Measurements from ENCODE around the gene RHNO1.
"Not testable (repeated sequence)": the region's sequence is repeated elsewhere in the genome, so short reads cannot be mapped to it uniquely, and the experiment has no call there.

RHNO1 gene

DNA sequence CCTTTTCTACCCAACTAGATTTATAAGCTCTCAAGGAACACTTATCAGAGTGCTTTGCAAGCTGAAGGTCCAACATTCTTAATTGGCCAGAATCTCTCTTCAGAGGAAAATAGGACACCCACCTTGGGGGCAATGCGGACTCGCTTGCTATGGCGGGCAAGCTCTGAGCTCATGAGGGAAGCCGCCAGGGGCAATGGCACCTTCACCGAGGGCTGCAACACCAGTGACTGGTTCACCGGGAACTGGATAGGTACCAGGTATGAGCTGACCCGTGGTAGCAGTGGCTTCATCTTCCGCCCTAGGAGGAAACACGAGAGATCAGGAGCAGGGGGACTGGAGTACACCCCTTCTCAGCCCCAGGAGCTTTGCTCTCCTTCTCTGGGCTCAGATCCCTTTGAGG is 12.8 kb upstream of the RHNO1 start:
- H3K9ac ChIP-seq (ENCODE audit: low read depth, low read length) = no peak overlapping the region
- H3K9me3 ChIP-seq (ENCODE audit: insufficient read depth, low read length, severe bottlenecking) = no peaks in the 10 kb centered on the region
- H3K27ac ChIP-seq (ENCODE audit: low read length) = no peak overlapping the region
- H2AFZ ChIP-seq (ENCODE audit: low read depth, low read length) = no peak overlapping the region
- peaks cover 23% of the 10 kb centered on the region for H4K20me1 ChIP-seq (ENCODE audit: insufficient read depth, low read length)
- ATAC-seq (ENCODE audit: insufficient read depth, low read depth) = no peak
- peaks cover 4% of the 10 kb centered on the region for H3K79me2 ChIP-seq (ENCODE audit: insufficient read depth, low read length)
- no peaks in the 10 kb centered on the region for H3K27me3 ChIP-seq (ENCODE audit: insufficient read depth, low read length, poor library complexity)
- TF ChIP-seq EZH2 (IDR thresholded peaks at IDR 0.05; ENCODE audit: borderline replicate concordance, low read depth, low read length, severe bottlenecking) = no peak
- TF ChIP-seq, protein P1, sequence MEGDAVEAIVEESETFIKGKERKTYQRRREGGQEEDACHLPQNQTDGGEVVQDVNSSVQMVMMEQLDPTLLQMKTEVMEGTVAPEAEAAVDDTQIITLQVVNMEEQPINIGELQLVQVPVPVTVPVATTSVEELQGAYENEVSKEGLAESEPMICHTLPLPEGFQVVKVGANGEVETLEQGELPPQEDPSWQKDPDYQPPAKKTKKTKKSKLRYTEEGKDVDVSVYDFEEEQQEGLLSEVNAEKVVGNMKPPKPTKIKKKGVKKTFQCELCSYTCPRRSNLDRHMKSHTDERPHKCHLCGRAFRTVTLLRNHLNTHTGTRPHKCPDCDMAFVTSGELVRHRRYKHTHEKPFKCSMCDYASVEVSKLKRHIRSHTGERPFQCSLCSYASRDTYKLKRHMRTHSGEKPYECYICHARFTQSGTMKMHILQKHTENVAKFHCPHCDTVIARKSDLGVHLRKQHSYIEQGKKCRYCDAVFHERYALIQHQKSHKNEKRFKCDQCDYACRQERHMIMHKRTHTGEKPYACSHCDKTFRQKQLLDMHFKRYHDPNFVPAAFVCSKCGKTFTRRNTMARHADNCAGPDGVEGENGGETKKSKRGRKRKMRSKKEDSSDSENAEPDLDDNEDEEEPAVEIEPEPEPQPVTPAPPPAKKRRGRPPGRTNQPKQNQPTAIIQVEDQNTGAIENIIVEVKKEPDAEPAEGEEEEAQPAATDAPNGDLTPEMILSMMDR (IDR thresholded peaks at IDR 0.05; ENCODE audit: borderline replicate concordance, extremely low read depth, low read length, poor library complexity, severe bottlenecking) = no peak
- H3K4me3 ChIP-seq (ENCODE audit: low read depth in 1 of 2, low read length in 2 of 2) = no peak overlapping the region
- DNase-seq = no peak
- no peak overlapping the region for H3K4me2 ChIP-seq (ENCODE audit: insufficient read depth, low read length)
- no peaks in the 10 kb centered on the region for H3K4me1 ChIP-seq (ENCODE audit: insufficient read depth, low read length)
- peaks cover 89% of the 10 kb centered on the region for H3K36me3 ChIP-seq (ENCODE audit: insufficient read depth, low read length)

DNA sequence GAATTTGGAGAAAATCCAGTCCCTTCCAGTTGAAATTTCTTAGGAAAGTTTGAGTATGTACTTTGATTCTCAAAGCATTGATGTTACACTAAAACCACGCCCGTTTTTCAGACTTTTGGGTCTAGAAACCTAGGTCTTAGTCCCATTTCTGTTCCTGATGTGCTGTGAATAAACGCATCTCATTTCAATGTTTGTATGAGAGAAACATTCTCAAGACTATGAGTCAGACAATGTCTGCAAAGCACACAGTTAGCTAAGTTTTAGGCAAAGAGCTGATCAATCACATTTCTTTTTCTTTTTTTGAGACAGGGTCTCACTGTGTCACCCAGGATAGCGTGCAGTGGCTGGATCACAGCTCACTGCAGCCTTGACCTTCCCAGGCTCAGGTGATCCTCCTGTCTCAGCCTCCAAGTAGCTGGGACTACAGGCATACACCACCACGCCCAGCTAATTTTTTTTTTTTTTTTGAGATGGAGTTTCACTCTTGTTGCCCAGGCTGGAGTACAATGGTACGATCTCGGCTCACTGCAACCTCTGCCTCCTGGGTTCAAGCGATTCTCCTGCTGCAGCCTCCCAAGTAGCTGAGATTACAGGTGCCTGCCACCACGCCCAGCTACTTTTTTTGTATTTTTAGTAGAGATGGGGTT is 7.9 kb upstream of the RHNO1 start:
- not testable (repeated sequence) for H3K4me2 ChIP-seq (ENCODE audit: insufficient read depth, low read length); ATAC-seq (ENCODE audit: insufficient read depth, low read depth); H3K27ac ChIP-seq (ENCODE audit: low read length); H3K9ac ChIP-seq (ENCODE audit: low read depth, low read length); H3K4me3 ChIP-seq (ENCODE audit: low read depth in 1 of 2, low read length in 2 of 2); H3K9me3 ChIP-seq (ENCODE audit: insufficient read depth, low read length, severe bottlenecking); DNase-seq; H3K27me3 ChIP-seq (ENCODE audit: insufficient read depth, low read length, poor library complexity); H2AFZ ChIP-seq (ENCODE audit: low read depth, low read length)
- peaks cover 39% of the 10 kb centered on the region for H4K20me1 ChIP-seq (ENCODE audit: insufficient read depth, low read length)
- peaks cover 16% of the 10 kb centered on the region for H3K4me1 ChIP-seq (ENCODE audit: insufficient read depth, low read length)
- H3K36me3 ChIP-seq (ENCODE audit: insufficient read depth, low read length) = peaks cover 96% of the 10 kb centered on the region
- peaks cover 48% of the 10 kb centered on the region for H3K79me2 ChIP-seq (ENCODE audit: insufficient read depth, low read length)

DNA sequence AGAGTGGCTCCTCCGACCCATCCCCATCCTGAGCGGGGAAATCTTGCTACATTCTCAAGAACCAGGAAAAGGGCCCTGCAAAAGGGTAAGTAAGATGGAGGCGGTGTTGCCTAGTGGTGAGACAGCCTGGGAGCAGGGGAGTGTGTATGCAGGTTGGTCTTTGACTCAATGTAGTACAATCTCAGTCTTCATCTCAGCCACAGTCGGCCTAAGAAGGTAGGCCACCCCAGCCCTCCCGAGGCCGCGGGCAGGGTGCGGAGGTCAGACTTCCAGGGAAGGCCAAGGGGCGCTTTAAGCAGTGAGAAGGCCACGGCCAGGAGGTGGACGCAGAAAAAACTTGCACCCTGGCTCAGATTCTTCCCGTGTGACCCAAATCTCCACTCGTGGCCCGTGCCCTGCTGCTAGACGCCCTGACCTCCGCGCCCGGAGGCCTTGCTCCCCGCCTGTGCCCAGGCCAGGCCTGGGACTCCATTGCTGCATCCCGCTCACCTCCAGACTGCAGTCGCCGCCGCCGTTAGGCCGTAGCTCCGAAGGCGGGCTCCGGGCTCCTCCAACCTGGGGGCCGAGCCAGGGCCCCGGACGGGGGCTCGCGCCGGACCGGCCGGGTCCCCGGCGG is 484 bp upstream of the RHNO1 start:
- Histone ChIP-seq H3K27me3 (ENCODE audit: insufficient read depth, low read length, poor library complexity) (no peaks in the 10 kb centered on the region), H3K36me3 (ENCODE audit: insufficient read depth, low read length) (peaks cover 64% of the 10 kb centered on the region), H3K4me3 (ENCODE audit: low read depth in 1 of 2, low read length in 2 of 2) (peak overlapping the region; percentile 36 to 87), H4K20me1 (ENCODE audit: insufficient read depth, low read length) (peaks cover 42% of the 10 kb centered on the region), H2AFZ (ENCODE audit: low read depth, low read length) (peak overlapping the region; percentile 80), H3K9me3 (ENCODE audit: insufficient read depth, low read length, severe bottlenecking) (no peaks in the 10 kb centered on the region), H3K9ac (ENCODE audit: low read depth, low read length) (peak overlapping the region; percentile 99), H3K79me2 (ENCODE audit: insufficient read depth, low read length) (peaks cover 100% of the 10 kb centered on the region), H3K4me2 (ENCODE audit: insufficient read depth, low read length) (peak overlapping the region; percentile 66), H3K27ac (ENCODE audit: low read length) (peak overlapping the region; percentile 89), H3K4me1 (ENCODE audit: insufficient read depth, low read length) (peaks cover 64% of the 10 kb centered on the region)
- peak; percentile 57 for DNase-seq
- TF ChIP-seq, protein P1 (IDR thresholded peaks at IDR 0.05; ENCODE audit: borderline replicate concordance, extremely low read depth, low read length, poor library complexity, severe bottlenecking) = no peak
- TF ChIP-seq EZH2 (IDR thresholded peaks at IDR 0.05; ENCODE audit: borderline replicate concordance, low read depth, low read length, severe bottlenecking) = no peak
- peak; percentile 69 for ATAC-seq (ENCODE audit: insufficient read depth, low read depth)

DNA sequence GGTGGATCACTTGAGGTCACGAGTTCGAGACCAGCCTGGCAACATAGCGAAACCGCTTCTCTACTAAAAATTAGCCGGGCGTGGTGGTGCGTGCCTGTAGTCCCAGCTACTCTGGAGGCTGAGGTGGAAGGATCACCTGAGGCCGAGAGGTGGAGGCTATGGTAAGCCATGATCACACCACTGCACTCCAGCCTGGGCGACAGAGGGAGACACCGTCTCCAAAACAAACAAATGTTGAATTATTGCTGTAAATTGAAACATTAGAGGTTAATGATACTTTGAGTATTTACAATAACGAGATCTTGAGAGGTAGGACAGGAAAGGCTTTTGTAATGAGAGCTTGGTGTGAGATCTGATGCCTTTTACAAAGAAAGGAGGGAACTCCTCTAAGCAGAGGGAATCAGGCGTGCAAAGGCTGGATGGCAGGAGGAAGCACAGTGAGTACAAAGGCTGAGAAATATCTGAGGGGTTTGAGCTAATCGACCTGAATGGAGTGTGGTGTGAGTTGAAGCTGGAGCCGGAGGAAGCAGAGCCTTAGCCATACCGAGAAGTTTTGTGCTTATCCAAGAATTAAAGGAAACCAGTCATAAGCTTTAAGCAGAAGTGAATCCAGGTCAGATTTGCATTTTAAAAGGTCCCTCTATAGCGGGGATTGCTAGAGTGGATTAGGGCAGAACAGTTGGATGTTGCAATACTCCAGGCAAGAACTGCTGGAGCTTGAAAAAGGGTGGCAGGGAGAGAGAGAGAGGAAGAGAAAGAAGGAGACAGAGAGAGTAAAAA is 1.1 kb downstream of the RHNO1 start:
- H3K4me3 ChIP-seq (ENCODE audit: low read depth in 1 of 2, low read length in 2 of 2) = peak overlapping the region; percentile 36 to 87
- H3K9me3 ChIP-seq (ENCODE audit: insufficient read depth, low read length, severe bottlenecking) = no peaks in the 10 kb centered on the region
- peaks cover 100% of the 10 kb centered on the region for H3K79me2 ChIP-seq (ENCODE audit: insufficient read depth, low read length)
- H3K4me1 ChIP-seq (ENCODE audit: insufficient read depth, low read length) = peaks cover 54% of the 10 kb centered on the region
- TF ChIP-seq, protein P1 (IDR thresholded peaks at IDR 0.05; ENCODE audit: borderline replicate concordance, extremely low read depth, low read length, poor library complexity, severe bottlenecking) = peak; percentile 26
- no peak for TF ChIP-seq EZH2 (IDR thresholded peaks at IDR 0.05; ENCODE audit: borderline replicate concordance, low read depth, low read length, severe bottlenecking)
- ATAC-seq (ENCODE audit: insufficient read depth, low read depth) = no peak
- peak overlapping the region; percentile 99 for H3K9ac ChIP-seq (ENCODE audit: low read depth, low read length)
- peak overlapping the region; percentile 88 for H3K4me2 ChIP-seq (ENCODE audit: insufficient read depth, low read length)
- H2AFZ ChIP-seq (ENCODE audit: low read depth, low read length) = peak overlapping the region; percentile 66
- H3K27ac ChIP-seq (ENCODE audit: low read length) = peak overlapping the region; percentile 89
- H3K27me3 ChIP-seq (ENCODE audit: insufficient read depth, low read length, poor library complexity) = no peaks in the 10 kb centered on the region
- peaks cover 48% of the 10 kb centered on the region for H3K36me3 ChIP-seq (ENCODE audit: insufficient read depth, low read length)
- DNase-seq = no peak
- H4K20me1 ChIP-seq (ENCODE audit: insufficient read depth, low read length) = peaks cover 42% of the 10 kb centered on the region
